Measurements from ENCODE around the gene DGKI.

The DGKI gene

GRCh38 chr7:137480401-137480800 lies 366.4 kb downstream of the DGKI start:
- no peak overlapping the region for H3K4me3 ChIP-seq (ENCODE audit: low read depth, low read length, poor library complexity, severe bottlenecking)
- no peaks in the 10 kb centered on the region for H3K9me2 ChIP-seq (ENCODE audit: low read depth, low read length)
- no peaks in the 10 kb centered on the region for H3F3A ChIP-seq (ENCODE audit: insufficient read depth, low read length)
- H3K27ac ChIP-seq (ENCODE audit: low read depth, low read length, poor library complexity, severe bottlenecking) = no peak overlapping the region
- no peaks in the 10 kb centered on the region for H3K79me2 ChIP-seq (ENCODE audit: insufficient read depth, low read length)
- H4K20me1 ChIP-seq (ENCODE audit: insufficient read depth, low read length) = no peaks in the 10 kb centered on the region
- H3K9me3 ChIP-seq (ENCODE audit: low read length) = no peaks in the 10 kb centered on the region
- TF ChIP-seq EZH2 (IDR thresholded peaks at IDR 0.05; ENCODE audit: borderline replicate concordance, low read length) = no peak
- no peak for TF ChIP-seq CTCF (IDR thresholded peaks at IDR 0.05; ENCODE audit: low read length)
- no peaks in the 10 kb centered on the region for H3K36me3 ChIP-seq (ENCODE audit: insufficient read depth, low read length)
- no peak overlapping the region for H3K4me2 ChIP-seq (ENCODE audit: low read length)
- no peak overlapping the region for H2AFZ ChIP-seq (ENCODE audit: low read length)
- H3K27me3 ChIP-seq (ENCODE audit: insufficient read depth, low read length) = no peaks in the 10 kb centered on the region
- H3K9ac ChIP-seq (ENCODE audit: low read length) = no peak overlapping the region
- H3K4me1 ChIP-seq (ENCODE audit: insufficient read depth, low read length, severe bottlenecking) = no peaks in the 10 kb centered on the region

GRCh38 chr7:137476937-137477336 lies 369.8 kb downstream of the DGKI start:
- Histone ChIP-seq H3K9me3 (ENCODE audit: low read length) (no peaks in the 10 kb centered on the region), H3K9me2 (ENCODE audit: low read depth, low read length) (no peaks in the 10 kb centered on the region), H2AFZ (ENCODE audit: low read length) (no peak overlapping the region), H3K4me3 (ENCODE audit: low read depth, low read length, poor library complexity, severe bottlenecking) (no peak overlapping the region), H3K27ac (ENCODE audit: low read depth, low read length, poor library complexity, severe bottlenecking) (no peak overlapping the region), H3K4me2 (ENCODE audit: low read length) (no peak overlapping the region), H3K27me3 (ENCODE audit: insufficient read depth, low read length) (no peaks in the 10 kb centered on the region), H3K9ac (ENCODE audit: low read length) (no peak overlapping the region), H3F3A (ENCODE audit: insufficient read depth, low read length) (no peaks in the 10 kb centered on the region), H3K79me2 (ENCODE audit: insufficient read depth, low read length) (no peaks in the 10 kb centered on the region), H3K36me3 (ENCODE audit: insufficient read depth, low read length) (no peaks in the 10 kb centered on the region), H4K20me1 (ENCODE audit: insufficient read depth, low read length) (no peaks in the 10 kb centered on the region), H3K4me1 (ENCODE audit: insufficient read depth, low read length, severe bottlenecking) (no peaks in the 10 kb centered on the region)
- no peak for TF ChIP-seq EZH2 (IDR thresholded peaks at IDR 0.05; ENCODE audit: borderline replicate concordance, low read length)
- TF ChIP-seq CTCF (IDR thresholded peaks at IDR 0.05; ENCODE audit: low read length) = no peak

- H3K4me1 ChIP-seq (ENCODE audit: insufficient read depth, low read length, severe bottlenecking) = no peaks in the 10 kb centered on the region
- H3K79me2 ChIP-seq (ENCODE audit: insufficient read depth, low read length) = no peaks in the 10 kb centered on the region
- no peaks in the 10 kb centered on the region for H3K9me3 ChIP-seq (ENCODE audit: low read length)
- H3K4me3 ChIP-seq (ENCODE audit: low read depth, low read length, poor library complexity, severe bottlenecking) = no peak overlapping the region
- TF ChIP-seq EZH2 (IDR thresholded peaks at IDR 0.05; ENCODE audit: borderline replicate concordance, low read length) (no peak), CTCF (IDR thresholded peaks at IDR 0.05; ENCODE audit: low read length) (no peak)
- no peaks in the 10 kb centered on the region for H3K36me3 ChIP-seq (ENCODE audit: insufficient read depth, low read length)
- no peaks in the 10 kb centered on the region for H4K20me1 ChIP-seq (ENCODE audit: insufficient read depth, low read length)
- no peaks in the 10 kb centered on the region for H3K9me2 ChIP-seq (ENCODE audit: low read depth, low read length)
- no peaks in the 10 kb centered on the region for H3F3A ChIP-seq (ENCODE audit: insufficient read depth, low read length)
- H3K9ac ChIP-seq (ENCODE audit: low read length) = no peak overlapping the region
- no peak overlapping the region for H3K4me2 ChIP-seq (ENCODE audit: low read length)
- H2AFZ ChIP-seq (ENCODE audit: low read length) = no peak overlapping the region
- no peak overlapping the region for H3K27ac ChIP-seq (ENCODE audit: low read depth, low read length, poor library complexity, severe bottlenecking)
- H3K27me3 ChIP-seq (ENCODE audit: insufficient read depth, low read length) = no peaks in the 10 kb centered on the region
These were observed 370.8 kb downstream of the DGKI start for GRCh38 chr7:137475966-137476365.
